Activated T-cell treated with anti-CD3 and anti-CD28 coated beads, Interleukin-2, amount 50 U/mL, for 72 hours (primary cell): ENCODE data around the gene AGTPBP1. TPM values are rescaled to one million over a fixed set of nuclear protein-coding genes. Genes with fewer than 3 reads are reported as not detected.

Source experiments
- ATAC-seq, 2 donors: fragments of 150-1000 bp; cut with Tn5 transposase; replicated peaks in 1 of 2; 2 replicates each; pipeline ENCODE4 v1.10.0; 2021; ENCODE audit warnings: moderate library complexity in 2 of 2, mild to moderate bottlenecking in 1 of 2
- DNase-seq, 2 donors: peaks; one replicate each; pipeline ENCODE4 v3.0.0; 2021 to 2022; ENCODE audit warnings: mixed read lengths in 1 of 2
- H3K27ac Mint-ChIP-seq: one replicate; pipeline ENCODE4 v1.8.0; 2022; ENCODE audit warnings: mild to moderate bottlenecking, moderate library complexity, mixed read lengths
- H3K27me3 Mint-ChIP-seq: one replicate; pipeline ENCODE4 v1.8.0; 2022; ENCODE audit warnings: low read depth, mixed read lengths
- H3K36me3 Mint-ChIP-seq, 2 donors: one replicate each; pipeline ENCODE4 v1.8.0; 2022; ENCODE audit warnings: mixed read lengths in 2 of 2, mild to moderate bottlenecking in 1 of 2; ENCODE audit not compliant: insufficient read depth in 2 of 2
- H3K4me1 Mint-ChIP-seq: one replicate; pipeline ENCODE4 v1.8.0; 2022; ENCODE audit warnings: low read depth, mixed read lengths
- H3K4me3 Mint-ChIP-seq, 2 donors: one replicate each; pipeline ENCODE4 v1.8.0; 2022; ENCODE audit warnings: mild to moderate bottlenecking in 2 of 2, mixed read lengths in 2 of 2, moderate library complexity in 2 of 2
- H3K9me3 Mint-ChIP-seq, 2 donors: one replicate each; pipeline ENCODE4 v1.8.0; 2022; ENCODE audit warnings: mixed read lengths in 2 of 2
- total RNA-seq, 2 donors: library from RNA; stranded (reverse); gene quantifications; one replicate each; pipeline ENCODE4 v1.2.3, GENCODE V29; 2022

The AGTPBP1 gene
- total RNA-seq, 2 donors from 2014 or later, result 52.3 to 58.2 TPM

GRCh38 chr9:85521371-85522197 lies 220.2 kb downstream of the AGTPBP1 start:
- H3K4me1 Mint-ChIP-seq, result peaks cover 12% of the 10 kb centered on the region
- peak overlapping the region; percentile 82 to 90 for H3K4me3 Mint-ChIP-seq
- no peaks in the 10 kb centered on the region for H3K9me3 Mint-ChIP-seq
- ATAC-seq (no peak), DNase-seq (no peak)
- H3K27ac Mint-ChIP-seq, result no peak overlapping the region
- peaks cover 59% of the 10 kb centered on the region for H3K27me3 Mint-ChIP-seq
- no peaks in the 10 kb centered on the region for H3K36me3 Mint-ChIP-seq

DNA sequence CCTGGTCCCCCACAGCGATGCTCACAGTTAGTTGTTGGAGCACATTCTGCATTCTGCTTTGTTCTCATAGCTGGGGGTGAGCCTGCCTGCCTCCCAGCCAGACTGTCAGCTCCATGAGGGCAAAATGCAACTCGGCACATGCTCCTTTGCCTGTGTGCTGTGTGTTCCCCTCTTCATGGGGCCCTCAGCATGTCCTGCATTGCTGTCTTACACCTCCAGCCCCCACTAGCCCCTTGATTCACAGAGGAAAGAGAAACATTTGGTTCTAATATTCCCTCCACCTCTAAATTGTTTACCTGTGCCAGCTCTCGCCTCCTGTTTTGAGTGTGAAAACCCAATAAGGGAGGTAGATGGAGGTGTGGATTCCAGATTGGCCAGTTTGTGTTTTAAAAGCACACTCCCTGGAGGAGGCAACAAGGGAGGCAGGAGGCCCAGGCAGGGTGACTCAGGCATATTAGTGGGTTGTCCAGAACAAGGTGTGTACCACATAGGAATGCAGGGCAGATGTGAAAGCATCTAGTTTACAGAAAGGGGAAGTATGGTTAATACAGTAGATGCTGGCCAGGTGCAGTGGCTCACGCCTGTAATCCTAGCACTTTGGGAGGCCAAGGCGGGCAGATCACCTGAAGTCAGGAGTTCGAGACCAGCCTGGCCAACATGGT lies 224.6 kb downstream of the AGTPBP1 start:
- Mint-ChIP-seq H3K4me1 (peaks cover 2% of the 10 kb centered on the region), H3K9me3 (no peaks in the 10 kb centered on the region), H3K27me3 (peaks cover 22% of the 10 kb centered on the region), H3K4me3 (no peak overlapping the region), H3K36me3 (no peaks in the 10 kb centered on the region), H3K27ac (no peak overlapping the region)
- no peak for DNase-seq
- no peak for ATAC-seq

DNA sequence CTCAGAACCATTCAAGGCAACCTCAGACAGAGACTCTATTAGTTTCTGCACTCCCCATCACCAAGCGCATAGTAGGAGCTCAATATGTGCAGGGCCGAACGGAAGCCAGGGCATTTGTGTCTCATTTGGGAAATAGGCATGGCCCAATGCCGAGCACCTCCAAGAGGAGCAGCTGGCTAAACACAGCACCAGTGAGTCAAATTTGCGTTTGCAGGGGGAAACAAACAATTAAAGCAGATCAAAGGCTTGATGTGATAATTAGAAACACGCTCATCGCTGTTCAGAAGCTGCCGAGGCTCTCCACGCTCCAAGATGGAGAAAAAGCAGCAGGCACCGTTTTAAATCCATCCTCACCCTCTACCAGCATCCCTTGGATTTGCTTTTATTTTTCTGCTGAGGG lies 225.3 kb downstream of the AGTPBP1 start:
- DNase-seq, result no peak
- ATAC-seq, result no peak
- Mint-ChIP-seq H3K9me3 (no peaks in the 10 kb centered on the region), H3K27ac (no peak overlapping the region), H3K4me1 (no peaks in the 10 kb centered on the region), H3K27me3 (peaks cover 15% of the 10 kb centered on the region), H3K36me3 (no peaks in the 10 kb centered on the region), H3K4me3 (no peak overlapping the region)

DNA sequence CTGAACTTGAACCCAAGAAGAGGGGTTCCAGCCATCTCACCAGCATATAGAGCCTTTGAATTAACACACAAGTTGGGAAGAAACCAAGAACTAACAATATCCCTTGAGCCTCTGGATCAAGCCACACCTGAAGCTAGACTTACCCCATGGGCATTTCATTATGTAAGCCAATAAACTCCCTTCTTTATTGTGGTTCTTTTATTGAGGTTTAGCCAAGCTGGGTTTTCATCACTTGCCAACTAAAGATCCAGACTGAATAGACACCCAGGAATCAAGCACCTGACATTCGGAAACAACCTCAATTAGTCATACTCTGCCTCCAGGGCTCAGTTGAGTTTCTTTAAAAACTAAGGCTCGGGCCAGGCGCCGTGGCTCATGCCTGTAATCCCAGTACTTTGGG lies 226.7 kb downstream of the AGTPBP1 start:
- H3K9me3 Mint-ChIP-seq, result no peaks in the 10 kb centered on the region
- no peaks in the 10 kb centered on the region for H3K4me1 Mint-ChIP-seq
- H3K27ac Mint-ChIP-seq, result no peak overlapping the region
- no peak overlapping the region for H3K4me3 Mint-ChIP-seq
- no peaks in the 10 kb centered on the region for H3K36me3 Mint-ChIP-seq
- ATAC-seq (no peak), DNase-seq (no peak)
- H3K27me3 Mint-ChIP-seq, result peaks cover 11% of the 10 kb centered on the region

GRCh38 chr9:85514256-85514655 lies 227.5 kb downstream of the AGTPBP1 start:
- H3K4me1 Mint-ChIP-seq, result no peaks in the 10 kb centered on the region
- no peak for ATAC-seq
- no peaks in the 10 kb centered on the region for H3K36me3 Mint-ChIP-seq
- H3K27me3 Mint-ChIP-seq, result peaks cover 5% of the 10 kb centered on the region
- no peak overlapping the region for H3K27ac Mint-ChIP-seq
- DNase-seq, result no peak
- no peak overlapping the region for H3K4me3 Mint-ChIP-seq
- H3K9me3 Mint-ChIP-seq, result no peaks in the 10 kb centered on the region

DNA sequence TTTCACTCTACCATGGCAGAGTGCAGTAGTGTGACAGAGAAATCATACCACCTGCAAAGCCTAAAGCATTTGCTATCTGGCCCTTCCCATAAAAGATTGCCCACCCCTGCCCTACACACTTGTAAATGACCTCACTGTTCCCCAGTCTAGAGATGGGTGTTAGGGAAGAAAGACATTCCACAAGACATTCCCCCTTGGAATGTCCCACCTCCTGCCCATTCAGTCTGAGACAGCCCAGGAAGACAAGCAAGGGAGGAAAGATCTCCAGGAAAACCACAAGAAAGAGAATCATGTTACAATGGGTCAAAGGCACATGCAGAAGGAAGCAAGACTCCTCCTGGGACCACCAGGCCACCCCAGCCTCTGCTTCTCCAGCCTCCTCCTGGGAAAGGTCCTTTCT lies 230.0 kb downstream of the AGTPBP1 start:
- ATAC-seq, result no peak
- Mint-ChIP-seq H3K4me1 (no peaks in the 10 kb centered on the region), H3K36me3 (no peaks in the 10 kb centered on the region), H3K27ac (no peak overlapping the region), H3K27me3 (peaks cover 24% of the 10 kb centered on the region), H3K4me3 (no peak overlapping the region), H3K9me3 (no peaks in the 10 kb centered on the region)
- DNase-seq, result no peak

- Mint-ChIP-seq H3K27ac (no peak overlapping the region), H3K4me3 (no peak overlapping the region), H3K27me3 (peaks cover 24% of the 10 kb centered on the region), H3K4me1 (no peaks in the 10 kb centered on the region), H3K36me3 (no peaks in the 10 kb centered on the region), H3K9me3 (no peaks in the 10 kb centered on the region)
- DNase-seq, result no peak
- ATAC-seq, result no peak
Observed at GRCh38 chr9:85510830-85511504, 230.8 kb downstream of the AGTPBP1 start.

- Mint-ChIP-seq H3K27me3 (peaks cover 24% of the 10 kb centered on the region), H3K4me1 (no peaks in the 10 kb centered on the region), H3K4me3 (no peak overlapping the region), H3K36me3 (no peaks in the 10 kb centered on the region), H3K9me3 (no peaks in the 10 kb centered on the region), H3K27ac (no peak overlapping the region)
- DNase-seq, result no peak
- ATAC-seq, result no peak
Observed at GRCh38 chr9:85508616-85509015, 233.1 kb downstream of the AGTPBP1 start.

GRCh38 chr9:85505612-85506011 lies 236.1 kb downstream of the AGTPBP1 start:
- H3K9me3 Mint-ChIP-seq, result no peaks in the 10 kb centered on the region
- no peak overlapping the region for H3K27ac Mint-ChIP-seq
- peaks cover 32% of the 10 kb centered on the region for H3K27me3 Mint-ChIP-seq
- H3K36me3 Mint-ChIP-seq, result no peaks in the 10 kb centered on the region
- ATAC-seq (no peak), DNase-seq (no peak)
- H3K4me1 Mint-ChIP-seq, result no peaks in the 10 kb centered on the region
- no peak overlapping the region for H3K4me3 Mint-ChIP-seq

DNA sequence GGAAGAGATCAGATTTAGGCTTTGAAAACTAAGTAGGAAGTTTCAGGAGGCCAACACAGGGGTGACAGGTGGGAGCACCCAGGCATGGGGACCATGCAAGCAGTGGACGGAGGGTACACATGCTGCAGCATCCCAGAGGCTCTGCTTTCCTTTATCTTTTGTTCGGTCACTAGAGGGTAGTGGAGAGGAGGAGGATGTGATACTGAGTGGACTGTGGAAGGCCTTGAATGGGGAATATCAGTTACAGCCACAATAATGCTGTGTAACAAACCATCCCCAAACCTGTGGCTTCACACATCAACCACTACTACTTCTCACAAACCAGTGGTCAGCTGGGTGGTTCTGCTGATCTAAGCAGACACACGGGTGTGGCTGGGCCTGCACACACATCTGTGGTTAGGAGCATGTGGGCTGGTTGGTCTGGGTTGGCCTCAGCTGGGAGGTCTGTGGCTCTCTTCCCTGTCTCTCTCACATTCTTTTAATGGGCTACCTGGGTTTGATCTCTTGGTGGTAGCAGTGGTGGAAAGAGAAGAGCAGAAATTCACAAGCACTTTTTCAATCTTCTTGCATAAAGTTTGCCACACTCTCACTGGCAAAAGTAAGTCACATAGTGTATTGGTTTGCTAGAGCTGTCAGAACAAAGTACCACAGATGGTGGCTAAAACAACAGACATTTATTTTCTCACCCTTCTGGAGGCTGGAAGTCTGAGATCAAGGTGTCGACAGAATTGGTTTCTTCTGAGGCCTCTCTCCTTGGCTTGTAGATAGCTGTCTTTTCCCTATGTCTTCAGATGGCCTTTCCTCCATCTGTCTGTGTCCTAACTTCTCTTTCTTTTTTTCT lies 238.7 kb downstream of the AGTPBP1 start:
- Mint-ChIP-seq H3K27me3 (peaks cover 23% of the 10 kb centered on the region), H3K4me1 (no peaks in the 10 kb centered on the region), H3K4me3 (no peak overlapping the region), H3K36me3 (no peaks in the 10 kb centered on the region), H3K9me3 (peaks cover 3% of the 10 kb centered on the region in 2 donors), H3K27ac (no peak overlapping the region)
- ATAC-seq (no peak), DNase-seq (no peak)

DNA sequence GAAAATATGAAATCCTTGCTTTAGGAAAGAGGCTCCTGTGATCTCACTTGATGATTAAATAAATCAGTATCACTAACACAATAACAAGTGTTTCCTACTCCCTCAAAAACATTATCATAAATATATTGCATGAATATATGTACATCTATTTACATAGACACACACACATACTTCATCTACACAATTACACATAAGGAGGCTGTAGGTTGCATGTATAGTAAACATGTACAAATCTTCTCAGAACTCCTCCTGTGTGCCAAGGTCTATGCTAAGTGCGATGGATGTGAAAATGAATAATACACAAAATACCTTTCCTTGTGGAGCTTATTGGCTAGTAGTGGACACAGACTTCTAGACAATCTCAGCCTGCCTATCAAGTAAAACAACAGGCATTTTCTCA lies 239.9 kb downstream of the AGTPBP1 start:
- Mint-ChIP-seq H3K27me3 (peaks cover 26% of the 10 kb centered on the region), H3K36me3 (no peaks in the 10 kb centered on the region), H3K9me3 (peaks cover 3 to 4% of the 10 kb centered on the region in 2 donors), H3K4me1 (no peaks in the 10 kb centered on the region), H3K4me3 (no peak overlapping the region), H3K27ac (no peak overlapping the region)
- DNase-seq (no peak), ATAC-seq (no peak)

DNA sequence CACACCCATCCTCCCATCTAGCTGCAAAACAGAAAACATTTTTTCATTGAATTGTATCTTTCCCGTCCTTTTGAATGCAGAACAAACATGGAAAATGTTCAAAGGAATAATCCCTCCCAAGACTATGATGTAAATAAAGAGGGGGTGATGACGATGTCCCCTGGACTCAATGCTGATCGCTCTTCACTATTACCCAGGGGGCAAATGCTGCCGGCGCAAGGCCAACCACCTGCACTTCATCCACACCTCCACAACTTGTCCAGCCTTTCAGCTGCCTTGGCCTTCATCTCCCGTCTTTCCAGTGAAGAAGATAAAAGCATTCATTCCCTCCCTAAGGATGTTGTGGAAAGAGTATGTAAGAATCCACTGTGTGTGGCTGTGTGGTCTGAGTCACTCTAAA lies 240.3 kb downstream of the AGTPBP1 start:
- H3K4me3 Mint-ChIP-seq, result no peak overlapping the region
- ATAC-seq (no peak), DNase-seq (no peak)
- H3K27me3 Mint-ChIP-seq, result peaks cover 29% of the 10 kb centered on the region
- H3K9me3 Mint-ChIP-seq, result peaks cover 3 to 5% of the 10 kb centered on the region in 2 donors
- no peak overlapping the region for H3K27ac Mint-ChIP-seq
- H3K4me1 Mint-ChIP-seq, result no peaks in the 10 kb centered on the region
- no peaks in the 10 kb centered on the region for H3K36me3 Mint-ChIP-seq
